HG03064 (cell line): ENCODE data around the gene TMTC2.

Source experiments
- ATAC-seq: cut with Tn5 transposase; IDR thresholded peaks from one replicate; pipeline ENCODE4 v1.9.1; 2021; ENCODE audit warnings: low read depth; ENCODE audit not compliant: unreplicated experiment

The TMTC2 gene

GRCh38 chr12:82931349-82932116 is 244.8 kb downstream of the TMTC2 start:
- no peak for ATAC-seq

- no peak for ATAC-seq
These were observed 250.4 kb downstream of the TMTC2 start for GRCh38 chr12:82937151-82937550.

DNA sequence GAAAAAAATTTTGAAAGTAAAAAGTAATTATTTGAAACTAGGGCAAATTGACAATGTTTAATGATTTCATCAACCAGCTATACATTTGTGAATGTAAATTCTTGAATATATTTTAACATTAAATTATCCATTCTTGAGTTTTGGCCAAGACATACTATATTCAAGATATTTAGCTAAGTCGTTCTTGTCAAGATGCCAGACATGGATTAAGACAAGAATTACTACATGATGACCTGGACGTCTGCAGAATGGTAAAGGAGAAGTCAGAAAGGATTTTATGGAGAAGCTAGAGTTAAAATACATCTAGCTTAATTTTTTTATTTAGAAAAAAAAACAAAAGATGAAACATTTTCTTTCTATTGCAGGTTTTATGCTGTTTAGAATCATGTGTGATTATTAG is 255.8 kb downstream of the TMTC2 start:
- no peak for ATAC-seq

DNA sequence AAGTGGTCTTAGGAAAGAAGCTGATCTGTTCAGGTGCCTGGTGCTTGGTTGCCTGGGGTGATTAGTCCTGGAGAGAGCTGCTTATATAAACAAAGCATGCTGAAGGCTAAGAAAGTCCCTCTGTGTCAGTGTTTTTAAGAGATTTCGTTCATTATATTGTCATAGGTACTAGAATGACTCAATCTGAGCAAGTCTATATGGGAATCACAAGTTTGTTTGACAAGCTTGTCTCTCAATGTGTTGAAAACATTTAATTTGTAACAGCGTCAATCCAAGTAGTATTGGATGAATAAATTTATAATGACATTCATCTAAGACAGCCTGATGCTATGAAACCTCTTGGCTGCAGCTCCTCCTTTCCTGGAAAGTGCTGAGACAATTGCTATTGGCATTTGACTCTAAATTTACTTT is 256.3 kb downstream of the TMTC2 start:
- no peak for ATAC-seq

DNA sequence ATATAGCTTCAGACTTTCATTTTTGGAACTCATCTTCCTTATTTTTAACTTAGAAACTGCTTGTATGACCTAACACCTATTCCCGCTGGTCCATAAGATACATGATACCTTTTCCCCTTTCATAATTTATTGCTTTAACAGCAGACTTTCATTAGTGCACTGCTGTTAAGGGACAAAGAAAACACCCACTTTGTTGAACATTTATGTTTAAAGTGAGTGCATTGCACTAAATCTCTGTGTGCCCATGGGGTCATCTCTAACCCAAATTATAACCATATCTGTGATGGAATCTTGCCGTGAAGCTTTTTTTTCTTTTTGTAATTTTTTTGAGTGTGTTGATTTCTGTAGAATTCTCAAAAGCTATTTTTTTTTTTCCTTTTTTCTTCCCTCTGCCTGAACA is 261.8 kb downstream of the TMTC2 start:
- ATAC-seq, result no peak

DNA sequence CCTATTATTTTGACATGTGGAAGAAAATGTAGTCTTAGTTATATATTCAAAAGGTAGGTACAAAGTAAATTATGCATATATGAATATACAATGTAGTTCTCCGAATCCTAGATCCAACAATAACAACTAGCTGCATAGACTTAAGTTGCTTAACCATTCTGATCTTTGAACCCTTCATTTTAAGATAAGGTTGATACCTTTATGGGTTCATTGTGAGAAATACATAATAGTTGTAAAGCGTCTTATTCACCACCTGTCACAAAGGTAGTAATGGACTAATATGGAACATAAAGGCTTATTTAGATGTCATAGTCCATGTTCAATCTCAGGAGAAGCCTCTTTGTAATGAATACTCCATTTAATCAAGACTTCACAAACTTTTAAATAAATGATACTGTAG is 263.6 kb downstream of the TMTC2 start:
- no peak for ATAC-seq

DNA sequence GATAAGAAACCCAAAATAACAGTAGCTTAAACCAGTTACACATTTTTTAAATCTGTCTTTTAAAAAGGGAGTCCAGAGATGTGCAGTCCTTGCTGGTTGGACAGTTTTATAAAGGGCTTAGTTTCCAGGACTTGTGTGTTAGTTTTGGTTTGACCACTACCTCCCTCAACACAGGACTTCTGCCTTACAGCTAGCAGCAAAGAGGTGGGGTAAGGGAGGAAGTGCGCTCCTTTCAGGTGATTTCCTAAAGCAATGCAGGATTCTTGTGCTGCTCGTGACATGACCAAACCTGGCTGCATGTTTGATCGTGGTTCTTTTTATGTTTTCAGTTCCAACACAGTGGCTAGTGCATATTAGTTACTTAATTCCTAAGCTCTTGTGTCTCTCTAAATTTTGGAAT is 266.2 kb downstream of the TMTC2 start:
- ATAC-seq, result no peak

GRCh38 chr12:82953397-82953796 is 266.7 kb downstream of the TMTC2 start:
- ATAC-seq, result no peak

DNA sequence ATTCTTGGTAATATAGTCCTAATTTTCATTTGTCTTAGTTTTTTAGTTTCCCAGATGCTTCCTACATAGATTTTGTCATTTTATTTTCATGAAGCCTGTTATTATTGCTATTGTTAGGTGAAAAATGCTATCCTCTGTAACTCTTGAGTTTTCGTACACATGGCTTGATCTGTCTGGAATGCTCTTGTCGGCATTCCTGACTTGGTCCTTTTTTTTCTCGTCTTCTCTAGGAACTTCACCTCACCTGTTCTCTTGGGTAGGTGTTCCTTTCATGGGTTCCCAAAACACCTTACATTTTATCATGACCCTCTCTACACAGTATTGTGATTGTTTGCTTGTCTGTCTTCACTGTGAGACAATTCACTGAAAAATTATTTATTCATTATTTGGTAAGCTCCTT is 267.4 kb downstream of the TMTC2 start:
- ATAC-seq, result no peak

GRCh38 chr12:82954572-82954971 is 267.9 kb downstream of the TMTC2 start:
- no peak for ATAC-seq

GRCh38 chr12:82955043-82955442 is 268.3 kb downstream of the TMTC2 start:
- ATAC-seq, result no peak

- ATAC-seq, result no peak
These were observed 272.3 kb downstream of the TMTC2 start for GRCh38 chr12:82958966-82959365.

DNA sequence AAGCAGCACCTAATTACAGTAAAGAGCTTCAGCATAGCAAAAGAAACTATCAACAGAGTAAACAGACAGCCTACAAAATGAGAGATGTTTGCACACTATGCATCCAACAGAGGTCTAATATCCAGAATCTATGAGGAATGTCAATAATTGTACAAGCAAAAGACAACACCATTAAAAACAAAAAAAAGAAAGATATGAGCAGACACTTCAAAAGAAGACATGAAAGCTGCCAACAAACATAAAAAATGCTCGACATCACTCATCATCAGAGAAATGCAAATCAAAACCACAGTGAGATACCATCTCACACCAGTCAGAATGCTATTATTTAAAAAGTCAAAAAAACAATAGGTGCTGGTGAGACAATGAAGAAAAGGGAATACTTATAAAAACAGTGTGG is 273.1 kb downstream of the TMTC2 start:
- no peak for ATAC-seq

DNA sequence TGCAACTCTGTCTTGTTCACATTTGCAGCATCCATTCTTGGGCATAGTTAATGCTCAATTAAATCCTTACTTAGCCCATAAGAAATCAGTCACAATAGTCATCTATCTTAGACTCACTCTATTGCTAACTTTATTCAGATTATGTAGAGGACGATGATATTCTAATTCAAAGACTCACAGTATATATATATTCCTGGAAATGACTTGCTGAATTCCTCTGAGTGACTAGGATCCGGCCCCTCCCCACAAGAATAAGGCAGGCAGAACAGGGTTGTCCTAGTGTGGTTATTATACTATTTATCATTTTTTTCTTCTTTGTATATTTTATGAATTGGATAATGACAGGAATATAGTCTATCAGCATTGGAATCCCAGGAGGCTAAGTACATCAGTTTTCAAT is 275.1 kb downstream of the TMTC2 start:
- no peak for ATAC-seq

DNA sequence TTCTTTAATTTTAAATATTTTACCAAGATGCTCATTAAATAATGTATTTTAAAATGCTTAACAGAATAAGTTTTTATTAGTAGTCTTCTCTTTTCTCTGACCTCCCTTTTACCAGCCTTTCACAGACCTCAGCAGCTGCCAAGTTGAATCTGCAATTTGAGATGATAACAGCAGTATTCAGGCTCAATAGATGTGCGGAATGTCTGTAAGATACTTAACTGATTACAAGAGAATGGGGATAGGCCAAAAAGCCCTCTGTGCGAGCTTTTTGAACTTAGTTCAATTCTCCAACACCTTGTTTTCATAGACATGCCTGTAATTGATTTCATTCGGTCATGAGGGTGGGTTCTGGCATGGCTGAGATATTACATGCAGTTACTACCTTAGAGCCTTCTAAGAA is 277.2 kb downstream of the TMTC2 start:
- ATAC-seq, result no peak

- ATAC-seq, result no peak
These were observed 277.7 kb downstream of the TMTC2 start for GRCh38 chr12:82964446-82964845.

DNA sequence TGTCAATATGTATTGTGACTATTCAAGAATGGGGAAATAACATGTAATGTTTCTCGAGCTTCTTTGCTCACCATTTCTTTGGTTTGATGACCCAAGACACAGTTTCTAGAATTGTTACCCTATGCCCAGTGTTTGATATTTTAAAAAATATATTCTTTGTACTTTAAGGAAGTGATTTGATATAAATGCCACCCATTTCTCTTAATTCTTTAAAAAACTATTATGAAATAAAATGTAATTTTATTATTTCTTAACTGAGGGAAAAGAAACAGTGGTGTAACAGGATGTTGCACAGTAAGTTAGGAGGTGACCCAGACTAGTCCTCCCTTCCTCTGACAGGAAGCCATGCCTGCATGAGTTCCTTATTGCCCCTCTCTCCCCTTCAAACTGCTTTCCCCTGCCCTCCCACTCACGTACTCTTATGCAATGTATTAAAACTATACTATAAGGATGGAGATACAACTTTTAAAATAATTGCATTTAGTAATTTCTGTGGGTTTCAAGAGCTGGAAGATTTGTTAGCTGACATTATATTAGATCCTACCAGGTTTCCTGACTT is 279.4 kb downstream of the TMTC2 start:
- ATAC-seq, result no peak

DNA sequence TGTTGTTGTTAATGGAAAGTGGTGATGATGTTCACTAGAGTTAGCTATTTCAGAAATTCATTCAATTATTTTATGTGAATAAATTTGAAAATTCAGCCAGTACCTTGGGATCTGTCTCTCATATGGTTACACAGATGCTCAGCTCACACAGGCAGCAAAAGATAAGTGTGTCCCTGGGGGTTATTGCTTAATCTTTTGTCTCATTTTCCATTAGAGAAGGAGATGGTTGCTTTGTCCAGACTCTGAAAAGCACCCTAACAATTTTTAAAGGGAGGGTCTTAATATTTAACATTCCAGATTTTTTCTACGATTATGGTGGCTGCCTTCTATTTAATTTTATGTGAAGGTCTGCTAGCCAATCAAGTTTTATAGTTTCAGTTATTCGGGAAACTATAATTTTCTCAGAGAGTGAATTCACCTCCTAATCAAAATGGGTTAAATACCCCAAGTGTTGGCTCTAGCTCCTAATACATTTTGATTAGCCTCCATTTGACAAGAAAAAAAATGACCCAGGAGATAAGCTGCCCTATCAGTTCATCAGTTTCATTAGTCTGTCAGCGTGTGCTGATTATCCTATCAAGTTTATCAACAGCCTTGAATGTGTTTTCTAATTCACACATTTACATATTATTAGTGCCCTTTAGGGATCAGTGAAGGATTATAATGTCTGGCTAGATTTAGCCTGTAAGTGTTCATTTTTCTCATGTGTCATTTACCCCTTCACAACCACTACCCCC is 282.1 kb downstream of the TMTC2 start:
- ATAC-seq, result no peak

DNA sequence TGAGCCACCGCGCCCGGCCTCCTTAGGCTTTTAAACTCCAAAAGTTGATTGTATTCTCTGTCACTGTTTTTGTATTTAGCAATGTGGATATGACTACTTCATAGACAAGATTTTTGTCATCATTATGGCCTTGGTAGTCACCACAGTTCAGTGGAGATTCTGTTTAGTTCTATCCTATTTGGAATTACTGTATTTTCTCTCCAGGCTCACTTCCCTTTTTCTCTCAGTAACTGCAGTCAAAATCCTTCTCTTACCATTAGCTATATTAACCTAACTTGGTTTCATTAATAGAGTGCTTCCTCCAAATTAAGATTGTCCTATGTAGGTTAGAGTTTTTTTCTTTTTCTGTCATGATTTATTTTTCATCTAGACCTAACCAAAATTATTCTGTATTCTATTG is 283.9 kb downstream of the TMTC2 start:
- no peak for ATAC-seq

GRCh38 chr12:82971584-82971983 is 284.9 kb downstream of the TMTC2 start:
- no peak for ATAC-seq

DNA sequence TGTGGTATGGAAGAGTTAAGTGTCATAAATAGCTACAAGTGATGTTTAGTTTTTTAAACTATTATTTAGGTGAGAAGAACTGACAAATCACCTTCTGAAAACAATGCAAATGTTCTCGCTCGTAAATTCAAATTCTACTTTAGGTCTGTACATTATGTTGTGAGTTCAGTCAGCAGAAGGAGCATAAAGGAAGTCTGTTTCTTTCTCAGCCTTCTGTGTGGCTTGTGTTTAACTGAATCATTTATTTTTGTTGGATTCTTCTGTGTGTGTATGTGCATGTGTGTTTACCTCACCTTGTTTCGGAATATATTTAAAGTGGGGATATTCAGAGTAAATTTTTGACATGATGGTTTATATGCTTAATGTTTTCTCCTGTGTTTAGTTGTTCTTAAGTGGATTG is 285.9 kb downstream of the TMTC2 start:
- ATAC-seq, result no peak

DNA sequence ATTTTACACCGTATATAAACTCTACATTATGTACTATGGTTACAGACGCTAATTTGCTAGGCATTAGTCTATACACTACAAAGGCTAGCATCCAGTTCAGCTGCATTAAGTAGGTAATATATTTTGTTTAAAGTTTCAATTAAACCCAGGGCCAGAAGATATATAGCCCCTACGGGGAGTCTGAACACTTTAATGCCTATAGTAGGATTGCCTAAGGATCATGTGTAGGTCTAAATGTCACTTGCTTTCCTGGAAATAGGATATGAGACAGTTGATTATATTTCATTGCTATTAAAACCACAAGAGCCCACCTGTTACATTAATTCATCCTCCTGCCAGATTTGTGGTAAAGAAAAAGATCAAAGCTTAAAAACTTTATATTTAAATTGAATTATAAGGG is 286.9 kb downstream of the TMTC2 start:
- ATAC-seq, result no peak
